K562 (cell line): ENCODE measurements around the gene DPYSL3. TPM values are rescaled to one million over a fixed set of nuclear protein-coding genes. Genes with fewer than 3 reads are reported as not detected.

Source experiments
- ATAC-seq: fragments of 200-7000 bp; cut with Tn5 transposase; 3 replicates; pipeline ENCODE4 v1.9.1; 2020; ENCODE audit warnings: moderate library complexity
- BruUV-seq: library from RNA; stranded (reverse); fragments of 400-500 nt; replicated peaks from 2 replicates; lab custom pipeline; 2021; lab: Mats Ljungman, UMichigan
- CTCF ChIA-PET: fragments of 300-600 bp; formaldehyde crosslinking; extraction: SDS; loops from one replicate; lab custom pipeline; 2021; ENCODE audit warnings: low intra/inter-chr PET ratio; lab: Yijun Ruan, JAX
- POLR2A ChIA-PET: fragments of 300-600, 350-650 bp; sonication (Branson Sonifier 250); formaldehyde crosslinking; extraction: SDS; loops from one replicate; lab custom pipeline; 2021; ENCODE audit warnings: antibody characterized with exemption, inconsistent platforms; lab: Yijun Ruan, JAX
- DNase-seq, 4 experiments: peaks; one replicate each; pipeline versions ENCODE4 v3.0.0 to v3.0.0-alpha.2; 2011 to 2018; ENCODE audit warnings: low spot score in 3 of 4, mixed read lengths in 3 of 4; ENCODE audit errors: extremely low read depth in 1 of 4
- FAIRE-seq: peaks from 2 replicates; lab custom pipeline; 2011; peaks lifted over from hg19 to GRCh38; lab: Jason Lieb, UNC
- H2AFZ ChIP-seq: 2 replicates; pipeline ENCODE4 v1.6.0; 2011; ENCODE audit warnings: low read depth, low read length, control low read depth, inconsistent platforms
- H3K27ac ChIP-seq: fragments of 200-600 bp; 3 replicates; pipeline ENCODE4 v1.8.0; 2011; ENCODE audit warnings: low read depth, mild to moderate bottlenecking, control low read depth, inconsistent platforms, low read length, moderate library complexity, mixed read lengths; ENCODE audit errors: extremely low read depth
- H3K27me3 ChIP-seq, 2 experiments: fragments of 300-600 bp in 1 of 2; 2 replicates in 1 of 2; 3 replicates in 1 of 2; pipeline versions ENCODE4 v1.6.0 to v1.8.0; 2011; ENCODE audit warnings: inconsistent platforms in 2 of 2, low read length in 2 of 2, mild to moderate bottlenecking in 1 of 2, mixed read lengths in 1 of 2, moderate library complexity in 1 of 2; ENCODE audit not compliant: control insufficient read depth in 2 of 2, insufficient read depth in 2 of 2
- H3K36me3 ChIP-seq: fragments of 300-600 bp; 3 replicates; pipeline ENCODE4 v1.8.0; 2011; ENCODE audit warnings: mild to moderate bottlenecking, low read length, inconsistent platforms; ENCODE audit not compliant: control insufficient read depth, insufficient read depth
- H3K4me1 ChIP-seq, 2 experiments: fragments of 200-600 bp in 1 of 2; replicated peaks in 1 of 2; 2 replicates in 1 of 2; 3 replicates in 1 of 2; pipeline versions ENCODE4 v1.5.1 to v1.8.0; 2011; ENCODE audit warnings: inconsistent platforms in 2 of 2, low read length in 2 of 2, mild to moderate bottlenecking in 1 of 2, mixed read lengths in 1 of 2, moderate library complexity in 1 of 2; ENCODE audit not compliant: control insufficient read depth in 2 of 2, insufficient read depth in 2 of 2
- H3K4me2 ChIP-seq: 2 replicates; pipeline ENCODE4 v1.6.1; 2011; ENCODE audit warnings: low read length, control low read depth, inconsistent platforms, mixed read lengths; ENCODE audit not compliant: insufficient read depth
- H3K4me3 ChIP-seq: fragments of 200-600 bp; sonication (generic), shearing (Covaris generic); 2 replicates; pipeline ENCODE4 v1.5.1; 2016; ENCODE audit warnings: control low read depth, inconsistent platforms
- H3K79me2 ChIP-seq: fragments of 200-600 bp; 3 replicates; pipeline ENCODE4 v1.8.0; 2011; ENCODE audit warnings: low read length, inconsistent platforms; ENCODE audit not compliant: control insufficient read depth, insufficient read depth
- H3K9ac ChIP-seq, 2 experiments: 2 replicates each; pipeline versions ENCODE4 v1.6.0 to v1.6.1; 2011; ENCODE audit warnings: low read depth in 2 of 2, low read length in 2 of 2, control low read depth in 1 of 2, inconsistent platforms in 1 of 2, mild to moderate bottlenecking in 1 of 2, mixed read lengths in 1 of 2; ENCODE audit not compliant: insufficient read depth in 1 of 2
- H3K9me1 ChIP-seq: one replicate; pipeline ENCODE4 v1.6.0; 2011; ENCODE audit warnings: inconsistent platforms, mild to moderate bottlenecking, low read length, moderate library complexity; ENCODE audit not compliant: control insufficient read depth, insufficient read depth
- H3K9me3 ChIP-seq: replicated peaks from 2 replicates; pipeline ENCODE4 v1.5.1; 2011; ENCODE audit warnings: low read depth, low read length, inconsistent platforms; ENCODE audit not compliant: control insufficient read depth, insufficient read depth
- H4K20me1 ChIP-seq: replicated peaks from 2 replicates; pipeline ENCODE4 v1.6.1; 2011; ENCODE audit warnings: low read length, inconsistent platforms, mixed read lengths; ENCODE audit not compliant: control insufficient read depth, insufficient read depth
- DMBX1 ChIP-seq: fragments of 250-450 bp; sonication (Bioruptor Pico); IDR thresholded peaks from 2 replicates; pipeline ENCODE4 v1.8.0; 2022; ENCODE audit warnings: inconsistent platforms, mild to moderate bottlenecking, moderate library complexity, borderline replicate concordance
- DNMT1 ChIP-seq: fragments of 450-650 bp; IDR thresholded peaks from 2 replicates; pipeline ENCODE4 v1.6.1; 2016; ENCODE audit warnings: antibody characterized with exemption, mild to moderate bottlenecking
- HNRNPLL ChIP-seq: fragments of 200-400 bp; formaldehyde crosslinking; IDR thresholded peaks from 2 replicates; pipeline ENCODE4 v1.6.1; 2017; ENCODE audit warnings: low read length, low read depth, mild to moderate bottlenecking; ENCODE audit not compliant: poor library complexity, severe bottlenecking
- ILK ChIP-seq: fragments of 450-650 bp; IDR thresholded peaks from 2 replicates; pipeline ENCODE4 v1.6.1; 2016; ENCODE audit warnings: missing genetic modification characterization, low read depth, mild to moderate bottlenecking, missing compliant biosample characterization, moderate library complexity, borderline replicate concordance
- KLF16 ChIP-seq: IDR thresholded peaks from 2 replicates; pipeline ENCODE4 v1.6.1; 2016; ENCODE audit warnings: antibody characterized with exemption
- PHB ChIP-seq: fragments of 250-450 bp; sonication (Bioruptor Pico); IDR thresholded peaks from 2 replicates; pipeline ENCODE4 v1.5.0; 2021
- SREBF2 ChIP-seq: sonication (generic); formaldehyde crosslinking; IDR thresholded peaks from 2 replicates; pipeline ENCODE4 v1.4.0; 2020; ENCODE audit warnings: mild to moderate bottlenecking, missing genetic modification reagents
- ZNF140 ChIP-seq: fragments of 250-450 bp; sonication (Bioruptor Pico); IDR thresholded peaks from 2 replicates; pipeline ENCODE4 v1.8.0; 2021; ENCODE audit warnings: moderate library complexity, mild to moderate bottlenecking, inconsistent platforms
- ZNF347 ChIP-seq: fragments of 450-650 bp; formaldehyde crosslinking; IDR thresholded peaks from 2 replicates; pipeline ENCODE4 v1.4.0; 2020; ENCODE audit warnings: low read depth, mild to moderate bottlenecking, moderate library complexity
- ZNF518B ChIP-seq: fragments of 250-450 bp; sonication (Bioruptor Pico); IDR thresholded peaks from 2 replicates; pipeline ENCODE4 v1.5.0; 2021; ENCODE audit warnings: mild to moderate bottlenecking, moderate library complexity
- ZNF696 ChIP-seq: fragments of 250-450 bp; sonication (Bioruptor Pico); conservative IDR thresholded peaks from 2 replicates; pipeline ENCODE4 v1.4.0; 2020; ENCODE audit warnings: mild to moderate bottlenecking, moderate library complexity
- WGBS: fragments of 100-300 bp; shearing (Covaris generic); methylation state at CpG from one replicate; pipeline ENCODE4 v1.1.6; 2016; ENCODE audit warnings: low coverage, mixed read lengths; ENCODE audit not compliant: insufficient coverage; ENCODE audit errors: missing lambda C conversion rate; 5-methylcytosine and 5-hydroxymethylcytosine counted together
- in situ Hi-C: fragments of 300-500 bp; cut with MboI; formaldehyde crosslinking; loops from 4 replicates; pipeline ENCODE4 v1.15.0; 2018; ENCODE audit warnings: inconsistent platforms, mixed read lengths
- intact Hi-C: fragments of 100-400 bp; cut with micrococcal nuclease; formaldehyde crosslinking; loops from 2 replicates; pipeline ENCODE4 v1.14.2; 2022
- polyA plus RNA-seq, 8 experiments: library from polyadenylated mRNA; depleted of rRNA in 4 of 8; stranded (reverse) in 5 of 8; unstranded in 3 of 8; fragments of >200 nt; fragmentation: Nextera tagmentation in 2 of 8; fragmentation: Illumina TruSeq in 1 of 8; extraction: Ambion mirVana in 2 of 8; extraction: Trizol in 1 of 8; gene quantifications; 2 replicates each; pipeline versions ENCODE4 v1.2.1 to v1.2.3, GENCODE V29; 2011 to 2014; ENCODE audit warnings: inconsistent platforms in 1 of 8, missing spikeins in 1 of 8
- total RNA-seq, 7 experiments: library from RNA; depleted of rRNA in 6 of 7; stranded (reverse); fragments of >200 nt in 6 of 7; fragmentation: Illumina TruSeq in 2 of 7; extraction: Trizol in 2 of 7; gene quantifications; 2 replicates each; pipeline versions ENCODE4 v1.2.1 to v1.2.3, GENCODE V29; 2011 to 2021; ENCODE audit warnings: low replicate concordance in 1 of 7

Gene DPYSL3
- total and polyA plus RNA-seq, 9 of the 15 experiments (the other 6 are each of a cell fraction or from before 2014, with no cell fraction given) = 0.07 to 0.55 TPM; not detected in 7

- no peaks in the 10 kb centered on the region for H3K79me2 ChIP-seq
- DNase-seq = no peak
- H2AFZ ChIP-seq = no peak overlapping the region
Observed at GRCh38 chr5:147522435-147522834, 12.6 kb upstream of the DPYSL3 start.

More at GRCh38 chr5:147522435-147522834, 12.6 kb upstream of the DPYSL3 start:
- Histone ChIP-seq H3K4me1 (no peaks in the 10 kb centered on the region), H3K9me3 (no peaks in the 10 kb centered on the region), H4K20me1 (no peaks in the 10 kb centered on the region), H3K9ac (no peak overlapping the region), H3K27ac (no peak overlapping the region), H3K4me2 (no peak overlapping the region), H3K4me3 (no peak overlapping the region), H3K9me1 (no peaks in the 10 kb centered on the region), H3K27me3 (no peaks in the 10 kb centered on the region), H3K36me3 (no peaks in the 10 kb centered on the region)
- FAIRE-seq (no peak), ATAC-seq (no peak)
- no TSS peak for BruUV-seq
- POLR2A ChIA-PET = no interaction called here
- in situ Hi-C loops (no loop called here), intact Hi-C loops (no loop called here)
- 0% methylated on average over 3 of the region's 3 CpGs for WGBS
- TF ChIP-seq ZNF140 = no peak
- no peak for TF ChIP-seq PHB (CRISPR knock-in tag)
- no peak for TF ChIP-seq ZNF347 (CRISPR knock-in tag)
- no peak for TF ChIP-seq ILK (tag)
- no peak for TF ChIP-seq ZNF696
- no peak for TF ChIP-seq ZNF518B
- no peak for TF ChIP-seq HNRNPLL
- no peak for TF ChIP-seq DNMT1
- no peak for TF ChIP-seq SREBF2 (CRISPR knock-in tag)
- TF ChIP-seq DMBX1 (CRISPR knock-in tag) = no peak
- no peak for TF ChIP-seq KLF16
- CTCF ChIA-PET = no interaction called here
